SK-N-SH (cell line): ENCODE measurements around the gene C1QTNF8. TPM values are rescaled to one million over a fixed set of nuclear protein-coding genes. Genes with fewer than 3 reads are reported as not detected.

Experiments
- CTCF ChIA-PET: fragments of 300-600, 350-600 bp; formaldehyde crosslinking; extraction: SDS; loops from one replicate; lab custom pipeline; 2021; lab: Yijun Ruan, JAX
- POLR2A ChIA-PET: fragments of 350-600 bp; sonication (Branson Sonifier 250); formaldehyde crosslinking; extraction: SDS; loops from one replicate; lab custom pipeline; 2020; ENCODE audit warnings: antibody characterized with exemption, inconsistent platforms; lab: Yijun Ruan, JAX
- DNase-seq: peaks from one replicate; pipeline ENCODE4 v3.0.0; 2012
- H2AFZ ChIP-seq: fragments of 200-600 bp; sonication (generic); 2 replicates; pipeline ENCODE4 v1.8.1; 2016; ENCODE audit warnings: antibody characterized with exemption, mild to moderate bottlenecking, low read depth
- H3F3A ChIP-seq: fragments of 200-600 bp; sonication (generic); replicated peaks from 2 replicates; pipeline ENCODE3; 2016; ENCODE audit warnings: antibody characterized with exemption, mild to moderate bottlenecking; ENCODE audit not compliant: insufficient read depth
- H3K27ac ChIP-seq, 2 experiments: fragments of 200-500 bp in 1 of 2; fragments of 200-600 bp in 1 of 2; sonication (Bioruptor generic) in 1 of 2; sonication (generic), shearing (Covaris generic) in 1 of 2; 2 replicates each; pipeline versions ENCODE4 v1.5.1 to v1.6.1; 2014 to 2016; ENCODE audit warnings: low read depth in 2 of 2, inconsistent platforms in 1 of 2, low read length in 1 of 2, mild to moderate bottlenecking in 1 of 2, mixed read lengths in 1 of 2
- H3K27me3 ChIP-seq: fragments of 200-600 bp; sonication (generic), shearing (Covaris generic); 2 replicates; pipeline ENCODE4 v1.6.1; 2016; ENCODE audit warnings: mixed run types; ENCODE audit not compliant: insufficient read depth
- H3K36me3 ChIP-seq, 2 experiments: fragments of 200-500 bp in 1 of 2; fragments of 200-600 bp in 1 of 2; sonication (Bioruptor generic) in 1 of 2; sonication (generic) in 1 of 2; replicated peaks in 1 of 2; 2 replicates each; pipeline versions ENCODE3 to v1.5.1; 2014 to 2016; ENCODE audit warnings: low read length in 1 of 2, mild to moderate bottlenecking in 1 of 2; ENCODE audit not compliant: insufficient read depth in 2 of 2, control insufficient read depth in 1 of 2
- H3K4me1 ChIP-seq, 2 experiments: fragments of 200-500 bp in 1 of 2; fragments of 200-600 bp in 1 of 2; sonication (Bioruptor generic) in 1 of 2; sonication (generic), shearing (Covaris generic) in 1 of 2; 2 replicates each; pipeline versions ENCODE4 v1.5.1 to v1.6.1; 2014 to 2016; ENCODE audit warnings: low read depth in 1 of 2, low read length in 1 of 2, mixed run types in 1 of 2; ENCODE audit not compliant: insufficient read depth in 2 of 2, control insufficient read depth in 1 of 2
- H3K4me2 ChIP-seq: fragments of 200-600 bp; sonication (generic), shearing (Covaris generic); 2 replicates; pipeline ENCODE4 v1.6.1; 2017; ENCODE audit warnings: mixed run types
- H3K4me3 ChIP-seq, 2 experiments: fragments of 200-500 bp in 1 of 2; fragments of 200-600 bp in 1 of 2; sonication (Bioruptor generic) in 1 of 2; sonication (generic), shearing (Covaris generic) in 1 of 2; 2 replicates each; pipeline versions ENCODE4 v1.5.1 to v1.8.1; 2014 to 2016; ENCODE audit warnings: low read depth in 2 of 2, inconsistent platforms in 1 of 2, low read length in 1 of 2, mild to moderate bottlenecking in 1 of 2, mixed read lengths in 1 of 2, moderate library complexity in 1 of 2
- H3K79me2 ChIP-seq: fragments of 200-600 bp; sonication (generic); 2 replicates; pipeline ENCODE4 v1.8.1; 2017; ENCODE audit warnings: mild to moderate bottlenecking; ENCODE audit not compliant: insufficient read depth
- H3K9ac ChIP-seq: fragments of 200-600 bp; sonication (generic); 2 replicates; pipeline ENCODE4 v1.6.1; 2017; ENCODE audit warnings: mixed run types
- H3K9me2 ChIP-seq: fragments of 200-600 bp; sonication (generic); 2 replicates; pipeline ENCODE4 v1.6.1; 2017; ENCODE audit warnings: mixed run types
- H3K9me3 ChIP-seq: fragments of 200-600 bp; sonication (generic); 2 replicates; pipeline ENCODE4 v1.6.1; 2017; ENCODE audit warnings: mixed run types, mild to moderate bottlenecking, moderate library complexity
- H4K20me1 ChIP-seq: fragments of 200-600 bp; sonication (generic); 2 replicates; pipeline ENCODE4 v1.6.1; 2017; ENCODE audit warnings: mild to moderate bottlenecking, mixed run types; ENCODE audit not compliant: insufficient read depth
- CTCF ChIP-seq: fragments of 200-600 bp; sonication (generic); IDR thresholded peaks from 2 replicates; pipeline ENCODE4 v1.6.1; 2017; ENCODE audit warnings: antibody characterized with exemption, mild to moderate bottlenecking, moderate library complexity
- FOSL2 ChIP-seq: IDR thresholded peaks from 2 replicates; pipeline ENCODE4 v1.4.0; 2012; ENCODE audit warnings: low read depth, mild to moderate bottlenecking, moderate library complexity, borderline replicate concordance
- GABPA ChIP-seq: IDR thresholded peaks from 2 replicates; pipeline ENCODE4 v1.4.0; 2012; ENCODE audit warnings: low read depth, mild to moderate bottlenecking
- POLR2AphosphoS5 ChIP-seq: IDR thresholded peaks from 2 replicates; pipeline ENCODE4 v1.6.1; 2012; ENCODE audit warnings: low read depth, low read length
- RCOR1 ChIP-seq: fragments of 150-350 bp; IDR thresholded peaks from 2 replicates; pipeline ENCODE4 v1.6.1; 2017; ENCODE audit warnings: antibody characterized with exemption, low read length
- RFX5 ChIP-seq: IDR thresholded peaks from 2 replicates; pipeline ENCODE4 v1.6.1; 2012; ENCODE audit warnings: mild to moderate bottlenecking, improper control_type of control experiment, low read length
- TAF1 ChIP-seq: IDR thresholded peaks from 2 replicates; pipeline ENCODE4 v1.6.1; 2012; ENCODE audit warnings: low read depth, mild to moderate bottlenecking, low read length, moderate library complexity, borderline replicate concordance
- TEAD4 ChIP-seq: IDR thresholded peaks from 2 replicates; pipeline ENCODE4 v1.4.0; 2012; ENCODE audit warnings: mild to moderate bottlenecking, borderline replicate concordance; ENCODE audit not compliant: insufficient read depth
- YY1 ChIP-seq: IDR thresholded peaks from 2 replicates; pipeline ENCODE4 v1.4.0; 2012; ENCODE audit warnings: low read depth, mild to moderate bottlenecking
- ZBTB33 ChIP-seq: IDR thresholded peaks from 2 replicates; pipeline ENCODE4 v1.4.0; 2012; ENCODE audit warnings: low read depth, borderline replicate concordance
- WGBS: methylation state at CpG from one replicate; pipeline ENCODE4 v1.1.6; 2017; ENCODE audit warnings: low lambda C conversion rate; 5-methylcytosine and 5-hydroxymethylcytosine counted together
- polyA plus RNA-seq, 3 experiments: library from polyadenylated mRNA; depleted of rRNA; stranded (reverse); fragments of >200 nt; gene quantifications; 2 replicates each; pipeline ENCODE4 v1.2.3, GENCODE V29; 2012

The C1QTNF8 gene
- polyA plus RNA-seq, 1 of the 3 experiments (the other 2 are of a cell fraction), result not detected

- WGBS, result no CpG with 5 or more reads among the region's 7 CpGs
- H3K27ac ChIP-seq, result no peak overlapping the region
- CTCF ChIA-PET, result interaction anchor here (1.3 to 4.4 kb wide), 2 partner anchors 12 to 285 kb away, joined by 4 to 38 read pairs; no protein-coding TSS in a partner anchor
- peaks cover 94% of the 10 kb centered on the region for H3K27me3 ChIP-seq
- H3K4me1 ChIP-seq, result no peaks in the 10 kb centered on the region
- no peaks in the 10 kb centered on the region for H3K36me3 ChIP-seq
- DNase-seq, result no peak
- H3K4me2 ChIP-seq, result no peak overlapping the region
- H3F3A ChIP-seq, result no peaks in the 10 kb centered on the region
- TF ChIP-seq FOSL2, result no peak
- TF ChIP-seq YY1, result no peak
- no peak for TF ChIP-seq ZBTB33
- TF ChIP-seq RCOR1, result no peak
- POLR2A ChIA-PET, result no interaction called here
- no peaks in the 10 kb centered on the region for H3K9me3 ChIP-seq
- H3K79me2 ChIP-seq, result no peaks in the 10 kb centered on the region
- no peak overlapping the region for H3K4me3 ChIP-seq
- H2AFZ ChIP-seq, result no peak overlapping the region
- H4K20me1 ChIP-seq, result no peaks in the 10 kb centered on the region
- H3K9me2 ChIP-seq, result no peaks in the 10 kb centered on the region
- H3K9ac ChIP-seq, result no peak overlapping the region
These were observed 26.9 kb downstream of the C1QTNF8 start for GRCh38 chr16:1069154-1069553.

GRCh38 chr16:1068451-1068850, 27.6 kb downstream of the C1QTNF8 start:
- no peaks in the 10 kb centered on the region for H3F3A ChIP-seq
- H3K9me3 ChIP-seq, result no peaks in the 10 kb centered on the region
- H3K4me1 ChIP-seq, result no peaks in the 10 kb centered on the region
- TF ChIP-seq TEAD4, result no peak
- TF ChIP-seq GABPA, result no peak
- TF ChIP-seq CTCF, result no peak
- no peak for TF ChIP-seq RFX5
- no peak for TF ChIP-seq POLR2AphosphoS5
- no peak for TF ChIP-seq TAF1
- ChIA-PET CTCF (interaction anchor here (0.6 to 4.4 kb wide), 2 partner anchors 8 to 12 kb away, joined by 4 to 38 read pairs; no protein-coding TSS in a partner anchor), POLR2A (no interaction called here)
- no peak overlapping the region for H3K27ac ChIP-seq
- no peak overlapping the region for H3K9ac ChIP-seq
- no peaks in the 10 kb centered on the region for H3K36me3 ChIP-seq
- H3K9me2 ChIP-seq, result no peaks in the 10 kb centered on the region
- no peak overlapping the region for H2AFZ ChIP-seq
- H3K79me2 ChIP-seq, result no peaks in the 10 kb centered on the region
- WGBS, result 29% methylated on average over 10 of the region's 18 CpGs
- no peak for DNase-seq
- H3K4me3 ChIP-seq, result no peak overlapping the region
- H4K20me1 ChIP-seq, result no peaks in the 10 kb centered on the region
- H3K27me3 ChIP-seq, result peaks cover 94% of the 10 kb centered on the region
- no peak overlapping the region for H3K4me2 ChIP-seq
